HG03135 (cell line): ENCODE measurements around the gene ZBP1.

Experiments
- ATAC-seq: cut with Tn5 transposase; IDR thresholded peaks from one replicate; pipeline ENCODE4 v1.9.1; 2021; ENCODE audit warnings: mild to moderate bottlenecking, moderate library complexity; ENCODE audit not compliant: unreplicated experiment

The ZBP1 gene

DNA sequence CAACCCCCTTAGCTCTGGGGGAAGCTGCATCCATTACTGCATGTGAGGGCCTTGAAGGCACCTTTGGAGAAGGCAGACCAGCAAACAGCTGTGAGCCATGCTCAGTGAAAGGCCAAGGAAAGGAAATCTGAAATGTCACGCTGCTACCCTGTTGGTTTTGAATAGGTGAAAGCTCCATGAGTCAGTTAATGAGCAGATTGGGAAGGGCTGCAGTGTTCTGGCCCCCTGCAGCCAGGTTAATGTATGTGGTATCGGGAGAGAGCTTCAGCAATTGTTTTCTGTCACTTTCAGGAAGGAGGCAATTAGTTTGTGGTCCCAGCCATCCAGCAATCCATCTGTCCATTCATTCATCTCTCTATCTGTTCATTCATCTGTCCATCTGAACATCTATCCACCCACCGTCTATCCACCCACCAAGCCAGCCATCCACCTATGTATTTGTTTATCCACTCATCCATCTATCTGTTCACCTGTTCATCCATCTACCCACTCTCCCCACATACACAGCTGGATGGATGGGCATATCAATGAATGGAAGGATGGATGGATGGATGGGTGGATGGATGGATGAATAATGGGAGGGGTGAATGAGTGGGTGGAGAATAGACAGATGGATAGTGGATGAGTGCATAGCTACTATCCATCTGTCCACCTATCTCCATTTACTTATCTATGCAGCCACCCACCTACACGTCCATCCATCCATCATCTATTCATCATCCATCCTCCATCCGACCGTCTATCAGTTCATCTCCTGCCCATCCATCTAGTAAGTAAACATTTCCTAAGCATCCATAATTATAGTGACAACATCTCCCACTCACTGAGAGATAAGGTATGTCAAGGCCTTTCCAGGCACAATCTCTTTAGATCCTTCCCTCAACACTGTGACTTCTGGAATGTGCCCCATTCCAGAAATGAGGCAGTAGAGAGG lies 43.3 kb downstream of the ZBP1 start:
- no peak for ATAC-seq

DNA sequence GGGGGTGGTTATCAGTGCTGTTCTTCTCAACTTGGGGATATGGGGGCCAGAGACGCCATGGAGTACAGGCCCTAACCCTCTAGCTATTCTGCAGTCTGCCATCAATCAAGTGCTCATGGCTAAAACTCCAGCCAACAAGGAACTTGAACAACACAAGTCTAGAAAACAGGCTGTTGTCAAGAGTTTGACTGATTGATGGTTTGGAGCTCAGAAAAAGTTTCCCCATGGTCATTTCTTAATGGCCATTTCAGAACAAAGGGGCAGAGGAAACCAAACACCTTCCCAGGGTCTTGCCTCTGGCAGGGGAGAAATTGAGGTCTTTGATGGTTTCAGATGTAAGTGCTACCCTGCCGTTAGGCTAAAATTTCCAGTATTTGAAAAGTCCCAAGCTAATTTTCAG lies 44.2 kb downstream of the ZBP1 start:
- no peak for ATAC-seq

DNA sequence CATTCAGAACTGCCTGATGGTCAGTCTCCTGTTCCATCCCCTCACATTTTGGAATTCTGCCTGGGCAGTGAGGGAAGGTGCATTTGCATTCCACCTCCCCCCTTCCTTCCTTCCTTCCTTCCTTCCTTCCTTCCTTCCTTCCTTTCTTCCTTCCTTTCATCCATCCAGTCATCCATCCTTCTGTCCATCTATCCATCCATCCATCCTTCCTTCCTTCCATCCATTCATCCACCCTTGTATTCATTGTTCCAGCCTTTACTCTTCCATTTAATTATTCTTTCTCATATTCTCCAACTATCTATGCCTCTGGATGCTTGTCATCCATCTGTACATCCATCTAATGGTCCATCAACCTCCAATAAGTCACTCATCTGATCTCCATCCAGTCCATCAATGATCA lies 45.3 kb downstream of the ZBP1 start:
- ATAC-seq, result no peak

DNA sequence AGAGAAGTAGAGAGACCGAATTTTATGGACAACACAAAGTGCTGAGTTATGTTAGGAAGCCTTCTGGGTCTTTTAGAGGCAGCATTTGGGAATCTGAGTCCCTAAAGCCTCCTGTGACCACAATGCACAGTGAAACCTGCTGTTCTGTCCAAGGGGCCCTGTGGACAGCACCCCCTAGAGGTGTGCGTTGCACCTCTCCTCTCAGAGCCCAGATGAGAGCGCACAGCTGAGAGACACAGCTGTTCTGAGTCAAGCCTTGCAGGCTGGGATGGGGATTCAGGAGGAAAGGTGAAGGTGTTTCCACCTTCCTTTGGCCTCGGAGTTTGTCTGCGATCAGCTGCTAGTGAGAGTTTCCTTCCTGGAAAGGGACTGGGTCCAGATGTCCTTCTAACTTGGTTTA lies 46.3 kb downstream of the ZBP1 start:
- ATAC-seq, result no peak

DNA sequence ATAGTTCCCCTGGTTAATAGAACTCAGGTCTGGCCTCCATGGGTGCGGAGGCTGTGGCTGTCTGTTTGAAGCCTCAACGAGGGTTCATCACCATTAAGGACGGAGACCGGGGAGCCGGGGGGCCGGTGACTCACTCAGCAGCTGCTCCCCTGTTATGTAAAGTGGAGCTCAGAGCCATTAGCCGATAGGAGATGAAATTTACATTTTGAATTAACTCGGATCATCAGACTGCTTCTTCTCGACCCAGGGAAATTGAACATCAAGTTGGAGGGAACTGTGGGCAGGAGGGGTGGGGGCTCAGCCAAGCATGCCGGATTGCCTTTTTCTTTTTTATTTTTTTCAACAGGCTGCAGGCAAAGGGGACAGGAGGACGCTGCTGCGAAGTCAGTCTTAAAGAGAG lies 47.0 kb downstream of the ZBP1 start:
- no peak for ATAC-seq

DNA sequence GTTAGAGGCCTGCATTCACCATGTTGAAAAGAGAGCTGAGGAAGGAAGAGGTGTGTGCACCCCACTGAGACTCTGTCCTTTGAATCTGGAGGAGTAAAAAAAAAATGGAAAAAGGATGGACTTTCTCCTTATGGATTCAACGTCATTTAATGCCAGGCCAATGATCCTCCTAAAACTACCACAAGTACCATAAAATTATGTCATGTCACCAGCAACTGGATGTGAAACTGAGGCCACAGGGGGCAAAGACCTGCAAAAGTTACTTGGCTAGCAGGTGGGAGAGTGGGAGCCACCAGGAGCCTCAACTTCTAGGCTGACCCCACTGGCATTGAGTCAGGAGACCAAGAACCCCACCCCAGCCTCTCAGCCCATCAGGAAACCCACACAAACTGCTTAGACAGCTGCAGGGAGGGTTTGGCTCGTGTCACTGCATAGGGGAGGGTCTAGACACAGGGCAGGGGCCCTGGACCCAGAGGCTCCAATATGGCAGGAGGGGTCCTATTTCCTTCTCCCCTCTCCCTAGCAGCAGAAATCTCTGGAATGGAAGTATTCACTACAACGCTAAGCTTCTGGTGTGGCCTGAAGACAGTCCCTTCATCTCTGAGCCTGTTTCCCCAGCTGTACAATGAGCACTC lies 48.3 kb downstream of the ZBP1 start:
- ATAC-seq, result no peak

DNA sequence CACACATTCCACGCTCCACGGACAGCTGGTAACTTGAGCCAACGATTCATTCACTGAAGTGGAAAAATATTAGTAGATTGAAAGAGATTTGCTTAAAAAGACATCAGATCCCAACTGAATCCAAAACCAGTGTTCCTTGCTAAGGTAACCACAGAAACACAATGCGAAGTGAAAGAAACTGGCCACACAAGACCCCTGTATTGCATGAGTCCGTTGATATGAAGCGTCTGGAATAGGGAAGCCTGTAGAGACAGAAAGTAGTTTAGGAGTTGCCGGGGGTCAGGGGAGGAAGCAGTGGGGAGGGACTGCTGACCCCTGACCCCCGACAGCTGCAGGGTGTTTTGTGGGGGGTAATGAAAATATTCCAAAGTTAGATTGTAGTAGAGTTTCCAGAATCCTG lies 49.3 kb downstream of the ZBP1 start:
- no peak for ATAC-seq

DNA sequence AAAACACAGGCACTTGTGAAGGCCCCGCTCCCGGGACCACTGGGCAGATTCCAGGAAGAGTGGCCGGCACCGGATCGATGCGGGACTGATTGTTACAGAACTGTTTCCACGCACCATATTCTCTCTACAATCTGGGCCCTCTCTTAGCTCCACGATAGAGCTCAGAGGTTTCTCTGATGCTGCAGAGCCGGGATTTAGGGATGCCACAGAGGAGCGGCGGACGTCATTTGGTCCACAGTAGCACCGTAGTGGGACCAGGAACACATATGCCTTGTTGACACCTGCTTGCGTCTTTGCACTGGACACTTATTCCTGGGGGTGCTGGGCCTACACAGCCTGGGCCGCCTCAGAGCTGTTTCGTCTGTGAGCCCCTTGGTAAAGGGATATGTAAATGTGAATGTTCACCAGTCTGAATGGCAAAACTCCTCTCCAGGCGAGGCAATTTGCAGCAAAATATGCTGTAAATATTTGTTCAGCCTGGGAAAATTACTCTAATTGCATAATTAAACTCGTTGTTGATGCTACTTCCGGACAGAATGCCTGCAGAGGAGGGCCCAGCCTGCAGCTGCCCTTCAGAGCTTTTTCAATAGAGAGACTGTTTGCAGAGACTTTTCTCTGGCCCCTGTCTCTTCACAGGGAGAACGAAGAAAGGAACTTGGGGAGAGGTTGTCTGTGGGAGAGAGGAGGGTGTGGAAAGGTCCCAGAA lies 49.9 kb downstream of the ZBP1 start:
- ATAC-seq, result no peak

DNA sequence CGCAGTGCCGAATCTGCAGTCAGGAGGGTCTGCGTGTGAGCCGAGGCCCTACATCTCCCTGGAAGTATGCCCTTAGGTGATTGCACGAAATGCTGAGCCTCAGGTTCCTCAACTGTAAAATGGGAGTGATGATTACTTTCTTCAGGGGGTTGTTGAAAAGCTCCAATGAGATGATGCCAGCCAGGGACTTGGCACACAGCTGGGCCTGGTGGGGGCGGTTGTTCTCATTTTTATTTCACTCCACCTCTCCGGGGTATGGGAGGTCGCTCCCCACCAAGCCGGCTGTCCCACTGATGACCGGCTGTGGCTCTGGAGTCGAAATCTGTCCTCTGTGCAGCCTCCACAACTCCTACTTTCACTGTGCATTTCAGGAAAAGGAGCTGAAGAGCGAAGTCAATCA lies 51.3 kb downstream of the ZBP1 start:
- no peak for ATAC-seq

DNA sequence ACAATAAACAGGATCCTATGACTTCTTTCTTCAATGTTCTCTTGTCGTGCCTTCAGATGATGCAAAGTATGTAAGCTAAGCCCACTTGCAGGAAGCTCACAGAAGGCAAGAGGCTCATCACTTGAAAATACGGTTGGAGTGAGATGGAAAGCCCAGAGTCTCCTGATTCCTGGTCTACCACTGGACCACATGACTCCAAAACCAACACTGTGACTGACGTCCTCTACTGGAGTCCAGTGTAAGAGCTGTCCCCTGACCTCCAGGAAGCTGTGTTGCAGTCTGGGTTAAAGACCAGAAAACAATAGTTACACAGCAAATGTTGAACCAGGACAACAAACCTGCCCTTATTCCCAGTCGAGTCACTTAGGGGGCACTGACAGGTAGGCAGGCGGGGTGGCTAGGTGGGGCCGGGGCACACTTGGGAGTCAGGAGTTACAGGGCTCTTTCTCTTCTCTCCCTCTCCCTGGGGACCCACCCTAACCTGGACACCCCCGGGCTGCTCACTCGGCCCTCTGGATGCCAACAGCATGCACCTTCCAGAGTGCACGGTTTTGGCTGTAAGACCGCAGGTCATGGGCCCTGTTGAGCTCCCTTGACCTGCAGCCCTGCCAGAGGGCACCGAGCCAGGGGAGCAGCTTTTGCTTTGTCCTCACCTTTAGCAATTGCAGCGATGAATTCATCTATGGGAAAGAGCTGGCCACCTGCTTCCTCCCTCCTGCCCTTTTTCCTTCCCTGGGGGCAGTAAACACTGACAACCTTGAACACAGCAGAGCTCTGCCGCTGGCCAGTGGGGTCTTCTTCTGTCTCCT lies 51.9 kb downstream of the ZBP1 start:
- ATAC-seq, result no peak

DNA sequence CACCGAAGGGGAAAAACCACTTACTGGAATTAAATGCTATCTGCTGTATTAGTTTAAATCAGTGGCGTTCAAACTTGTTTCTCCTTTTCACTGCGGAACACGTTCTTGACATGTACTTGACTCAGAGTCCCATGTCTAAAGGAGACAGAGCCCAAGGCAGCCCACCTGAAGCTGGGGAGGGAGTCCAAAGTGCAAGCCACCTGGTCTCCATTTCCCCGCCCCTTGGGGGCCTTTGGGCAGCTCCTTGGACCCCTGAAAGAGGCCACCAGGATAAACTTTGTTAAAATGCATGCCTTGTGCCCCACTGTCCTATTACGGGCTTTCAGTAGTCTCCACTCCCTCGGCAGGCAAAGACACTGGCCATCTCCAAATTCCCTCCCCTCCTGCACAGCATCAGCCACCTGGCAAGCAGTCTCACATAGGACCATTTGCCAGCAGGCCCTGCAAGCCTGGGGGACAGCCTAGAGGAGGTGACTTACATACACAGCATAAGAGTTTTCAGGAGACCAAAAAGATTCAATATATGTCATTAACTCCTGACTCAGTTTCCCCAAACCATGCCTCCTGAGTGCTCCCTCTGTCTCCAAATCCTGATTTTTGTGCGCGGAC lies 52.7 kb downstream of the ZBP1 start:
- no peak for ATAC-seq

DNA sequence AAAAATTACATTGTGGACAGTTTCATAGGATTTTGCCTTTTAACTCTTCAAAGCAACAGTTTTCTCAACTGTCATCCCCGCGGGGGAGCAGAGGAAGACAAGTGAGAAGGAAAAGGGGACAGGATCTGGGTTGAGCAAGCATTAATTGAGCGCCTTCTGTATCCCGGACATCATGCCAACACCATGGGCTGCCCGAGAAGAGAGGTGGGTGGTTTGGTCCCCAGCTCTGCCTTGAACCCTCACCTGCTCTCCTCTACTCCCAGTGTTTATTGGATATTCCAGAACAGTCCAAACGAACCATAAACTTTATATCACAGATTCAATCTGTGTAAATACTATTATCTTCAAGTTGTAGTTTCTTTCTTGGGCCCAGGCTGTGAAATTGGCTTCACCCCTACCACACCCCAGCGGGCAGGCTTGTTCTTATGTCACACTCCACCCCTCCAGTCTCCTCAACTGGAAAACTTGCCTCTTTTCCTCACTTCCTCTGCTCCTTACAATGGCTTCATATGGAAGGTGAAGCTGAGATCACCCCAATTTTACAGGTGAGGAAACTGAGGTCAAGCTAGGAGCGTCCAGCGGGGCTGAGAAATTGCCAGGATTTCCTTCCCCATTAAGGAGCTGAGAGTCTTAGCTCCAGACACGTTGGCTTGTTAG lies 53.3 kb downstream of the ZBP1 start:
- no peak for ATAC-seq

DNA sequence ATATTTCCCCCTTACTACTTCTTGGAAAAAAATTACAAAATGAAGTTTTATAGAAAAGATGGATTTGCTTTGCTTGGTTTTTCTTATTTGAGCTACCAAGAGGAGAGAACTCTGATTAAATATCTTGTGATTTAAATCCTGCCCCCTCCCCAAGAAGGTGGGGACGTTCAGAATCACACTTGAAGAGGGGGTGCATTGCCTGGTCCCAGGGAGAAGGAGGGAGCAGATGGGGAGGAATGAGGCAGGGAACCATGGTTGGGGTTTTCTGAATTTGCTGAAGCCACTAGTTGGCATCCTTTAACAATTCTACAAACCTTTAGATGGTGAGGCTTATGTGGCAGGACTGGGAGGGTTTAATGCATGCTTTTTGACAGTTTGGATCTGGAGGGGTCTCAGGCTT lies 53.8 kb downstream of the ZBP1 start:
- no peak for ATAC-seq

DNA sequence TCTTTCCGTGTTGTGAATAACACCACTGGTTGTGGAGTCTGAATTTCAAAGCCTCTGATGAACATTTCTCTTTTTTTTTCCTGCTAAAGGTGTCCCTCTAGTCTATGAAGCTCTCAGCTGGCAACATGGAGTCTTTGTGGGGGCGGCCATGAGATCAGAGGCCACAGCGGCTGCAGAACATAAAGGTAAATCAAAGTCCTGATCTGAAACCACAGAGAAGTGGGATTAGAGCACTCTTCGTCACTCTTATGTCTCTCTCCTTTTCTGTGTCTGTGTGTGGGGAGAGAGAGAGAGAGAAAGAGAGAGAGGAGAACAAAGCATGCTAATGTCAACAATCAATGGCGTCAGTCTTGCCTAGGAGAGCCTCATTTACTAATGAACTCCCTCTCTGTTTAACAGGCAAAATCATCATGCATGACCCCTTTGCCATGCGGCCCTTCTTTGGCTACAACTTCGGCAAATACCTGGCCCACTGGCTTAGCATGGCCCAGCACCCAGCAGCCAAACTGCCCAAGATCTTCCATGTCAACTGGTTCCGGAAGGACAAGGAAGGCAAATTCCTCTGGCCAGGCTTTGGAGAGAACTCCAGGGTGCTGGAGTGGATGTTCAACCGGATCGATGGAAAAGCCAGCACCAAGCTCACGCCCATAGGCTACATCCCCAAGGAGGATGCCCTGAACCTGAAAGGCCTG lies 55.1 kb downstream of the ZBP1 start:
- ATAC-seq, result no peak

DNA sequence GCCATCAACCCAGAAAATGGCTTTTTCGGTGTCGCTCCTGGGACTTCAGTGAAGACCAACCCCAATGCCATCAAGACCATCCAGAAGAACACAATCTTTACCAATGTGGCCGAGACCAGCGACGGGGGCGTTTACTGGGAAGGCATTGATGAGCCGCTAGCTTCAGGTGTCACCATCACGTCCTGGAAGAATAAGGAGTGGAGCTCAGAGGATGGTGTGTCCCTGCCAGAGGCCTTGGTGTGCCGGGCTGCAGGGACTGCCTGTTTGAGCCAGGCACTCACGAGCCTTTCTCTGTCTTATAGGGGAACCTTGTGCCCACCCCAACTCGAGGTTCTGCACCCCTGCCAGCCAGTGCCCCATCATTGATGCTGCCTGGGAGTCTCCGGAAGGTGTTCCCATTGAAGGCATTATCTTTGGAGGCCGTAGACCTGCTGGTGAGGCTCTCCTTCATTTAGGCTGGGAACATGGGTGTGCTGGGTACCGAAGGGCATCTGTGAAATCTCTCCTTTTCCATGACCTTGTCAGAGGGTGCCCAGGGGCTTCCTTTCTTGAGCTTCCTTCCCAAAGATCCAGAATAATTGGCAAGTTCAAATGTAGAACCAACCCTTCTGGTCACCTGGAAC lies 55.9 kb downstream of the ZBP1 start:
- no peak for ATAC-seq

DNA sequence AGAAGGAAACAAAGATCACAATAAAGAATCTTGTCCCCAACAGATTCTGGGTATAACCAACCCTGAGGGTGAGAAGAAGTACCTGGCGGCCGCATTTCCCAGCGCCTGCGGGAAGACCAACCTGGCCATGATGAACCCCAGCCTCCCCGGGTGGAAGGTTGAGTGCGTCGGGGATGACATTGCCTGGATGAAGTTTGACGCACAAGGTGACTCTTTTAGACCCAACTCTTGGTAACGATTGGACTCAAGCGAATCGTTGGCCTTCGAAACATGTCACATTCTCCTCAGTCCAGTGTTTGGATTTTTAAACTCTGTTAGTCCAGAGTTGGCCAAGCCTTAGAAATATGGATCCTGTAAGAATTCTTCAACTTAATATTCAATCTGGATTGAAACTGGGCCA lies 56.7 kb downstream of the ZBP1 start:
- ATAC-seq, result no peak

DNA sequence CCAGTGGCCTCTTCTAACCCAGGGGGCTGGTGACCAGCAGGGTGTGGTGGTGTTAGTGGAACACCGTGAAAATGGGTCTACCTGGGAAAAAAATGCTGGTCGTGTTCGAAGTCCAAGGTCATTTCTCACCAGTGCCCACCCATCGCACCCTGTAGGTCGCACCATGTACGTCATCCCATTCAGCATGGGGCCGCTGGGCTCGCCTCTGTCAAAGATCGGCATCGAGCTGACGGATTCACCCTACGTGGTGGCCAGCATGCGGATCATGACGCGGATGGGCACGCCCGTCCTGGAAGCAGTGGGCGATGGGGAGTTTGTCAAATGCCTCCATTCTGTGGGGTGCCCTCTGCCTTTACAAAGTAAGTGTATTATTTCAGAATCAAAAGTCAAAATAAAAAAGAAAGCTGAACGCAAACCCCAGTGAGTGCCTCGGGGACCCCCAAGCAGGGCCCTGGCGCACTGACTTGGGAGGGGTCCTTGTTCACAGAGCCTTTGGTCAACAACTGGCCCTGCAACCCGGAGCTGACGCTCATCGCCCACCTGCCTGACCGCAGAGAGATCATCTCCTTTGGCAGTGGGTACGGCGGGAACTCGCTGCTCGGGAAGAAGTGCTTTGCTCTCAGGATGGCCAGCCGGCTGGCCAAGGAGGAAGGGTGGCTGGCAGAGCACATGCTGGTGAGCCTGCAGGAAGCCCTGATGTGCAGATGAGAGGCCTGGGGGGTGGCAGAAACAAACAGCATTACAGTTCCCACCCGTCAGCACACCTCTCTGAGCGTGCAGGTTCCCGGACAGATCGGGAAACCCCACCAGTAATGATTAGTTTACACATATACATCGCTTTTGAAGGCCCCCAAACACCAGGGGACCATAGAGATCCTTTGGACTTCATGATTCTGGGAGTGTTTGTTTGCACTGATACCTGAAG lies 57.4 kb downstream of the ZBP1 start:
- ATAC-seq, result no peak
